GM12872 (cell line): ENCODE results near the gene ARSA.

Experiments used
- CTCF ChIP-seq: IDR thresholded peaks from 3 replicates; pipeline ENCODE4 v1.5.1; 2011; ENCODE audit warnings: low read depth, mild to moderate bottlenecking, low read length, moderate library complexity; ENCODE audit not compliant: insufficient read depth

ARSA gene

GRCh38 chr22:50604256-50605001, 23.5 kb downstream of the ARSA start:
- TF ChIP-seq CTCF: no peak

DNA sequence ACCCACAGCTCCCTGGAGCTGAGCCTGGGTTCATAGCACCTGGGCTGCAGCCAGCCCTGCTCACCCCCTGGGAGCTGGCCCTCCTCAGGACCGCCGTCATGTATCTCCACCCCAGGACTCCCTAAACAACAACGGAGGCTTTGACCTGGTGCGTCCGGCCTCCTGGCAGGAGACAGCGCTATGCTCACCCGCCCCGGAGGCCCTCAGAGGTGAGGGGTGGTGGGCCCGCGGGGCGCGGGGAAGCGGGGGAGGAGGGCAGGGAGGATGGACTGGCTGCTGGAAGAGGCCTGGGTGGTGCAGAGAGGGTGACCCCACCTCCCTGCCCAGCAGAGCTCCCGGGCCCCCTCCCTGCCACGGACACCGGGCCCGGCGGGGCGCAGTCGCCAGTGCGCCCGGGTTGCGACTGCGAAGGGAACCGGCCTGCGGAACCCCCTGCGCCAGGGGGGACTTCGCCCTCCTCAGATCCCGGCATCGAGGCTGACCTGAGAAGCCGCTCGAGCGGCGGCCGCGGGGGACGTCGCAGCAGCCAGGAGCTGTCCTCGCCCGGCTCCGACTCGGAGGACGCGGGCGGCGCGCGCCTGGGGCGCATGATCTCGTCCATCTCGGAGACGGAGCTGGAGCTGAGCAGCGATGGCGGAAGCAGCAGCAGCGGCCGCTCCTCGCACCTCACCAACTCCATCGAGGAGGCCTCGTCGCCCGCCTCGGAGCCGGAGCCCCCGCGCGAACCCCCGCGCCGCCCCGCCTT, 24.3 kb downstream of the ARSA start:
- TF ChIP-seq CTCF: no peak

GRCh38 chr22:50602338-50602700, 25.6 kb downstream of the ARSA start:
- TF ChIP-seq CTCF: no peak

- TF ChIP-seq CTCF: no peak
Measured at GRCh38 chr22:50601669-50602337, 26.1 kb downstream of the ARSA start.

DNA sequence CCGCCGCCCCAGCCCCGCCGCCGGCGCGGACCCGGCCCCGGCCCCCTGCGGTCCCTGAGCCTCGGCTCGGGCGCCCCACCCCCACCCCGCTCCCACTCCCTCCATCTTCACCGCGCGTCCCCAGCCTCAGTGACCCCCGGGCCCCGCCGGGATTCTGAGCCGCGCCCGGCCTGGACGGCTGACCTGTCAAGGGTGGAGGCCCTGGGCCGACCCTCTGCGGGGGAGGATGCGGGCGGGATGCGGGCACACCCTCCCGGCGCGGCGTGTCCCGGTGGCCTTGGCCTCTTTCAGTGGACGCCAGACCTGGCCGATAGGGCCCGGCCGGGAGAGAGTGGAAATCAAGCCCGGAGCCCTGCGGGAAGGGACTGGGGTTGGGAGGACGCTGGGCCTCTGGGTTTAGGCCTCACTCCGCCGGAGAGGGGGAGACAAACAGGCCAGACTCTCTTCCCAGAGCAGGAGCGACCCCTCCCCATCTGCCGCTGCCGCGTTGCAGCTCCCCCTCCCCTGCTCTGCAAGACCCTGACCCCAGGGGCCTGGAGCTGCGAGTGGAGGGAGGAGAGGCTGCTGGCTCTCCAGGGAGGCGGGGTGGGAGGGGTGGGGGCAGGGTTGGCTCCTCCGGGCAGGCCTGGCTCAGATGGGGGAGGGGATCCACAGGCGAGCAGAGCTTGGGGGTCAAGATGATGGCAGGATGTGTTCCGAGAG, 26.8 kb downstream of the ARSA start:
- TF ChIP-seq CTCF: no peak

- no peak for TF ChIP-seq CTCF
Measured at GRCh38 chr22:50600538-50600937, 27.4 kb downstream of the ARSA start, which contains the start of gene MAPK8IP2. Gene MAPK8IP2, plus strand, starts transcription at chr22:50600793. Its CDS starts 26 bp downstream, at chr22:50600819.

DNA sequence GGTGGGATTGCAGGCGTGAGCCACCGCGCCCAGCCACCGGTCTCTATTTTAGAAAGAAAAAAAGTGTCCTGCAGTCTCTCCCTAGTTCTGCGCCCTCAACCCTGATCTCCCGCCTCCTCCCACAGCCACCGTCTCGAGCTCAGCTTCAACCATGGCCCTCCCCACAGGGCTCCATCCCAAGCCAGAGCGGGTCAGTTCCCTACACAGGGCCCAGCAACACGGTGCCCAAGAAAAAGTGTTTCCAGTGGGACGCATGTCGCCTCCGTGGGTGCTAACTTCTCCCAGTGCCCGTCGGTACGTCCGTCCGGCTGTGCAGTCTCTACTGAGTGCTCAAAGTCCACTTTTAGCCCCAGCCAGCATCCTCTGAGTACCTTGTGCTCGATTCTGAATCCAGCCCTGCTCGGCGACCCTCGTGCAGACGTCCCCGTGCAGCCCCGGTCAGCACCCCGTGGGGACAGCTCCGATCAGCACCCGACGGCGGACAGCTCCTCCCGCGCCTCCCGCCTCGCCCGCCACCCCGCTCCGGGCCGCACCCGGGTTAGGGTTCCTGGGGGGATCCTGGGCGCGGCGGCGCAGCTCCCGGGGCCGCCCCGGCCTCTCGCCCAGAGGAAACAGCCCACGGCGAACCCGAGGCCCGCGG, 28.0 kb downstream of the ARSA start:
- TF ChIP-seq CTCF: no peak
